Measurements from ENCODE around the gene DSEL. TPM values are rescaled to one million over a fixed set of nuclear protein-coding genes. Genes with fewer than 3 reads are reported as not detected.

DSEL gene
- total and polyA plus RNA-seq, 2 of the 4 experiments (the other 2 are of a cell fraction): 16.8 to 100 TPM

DNA sequence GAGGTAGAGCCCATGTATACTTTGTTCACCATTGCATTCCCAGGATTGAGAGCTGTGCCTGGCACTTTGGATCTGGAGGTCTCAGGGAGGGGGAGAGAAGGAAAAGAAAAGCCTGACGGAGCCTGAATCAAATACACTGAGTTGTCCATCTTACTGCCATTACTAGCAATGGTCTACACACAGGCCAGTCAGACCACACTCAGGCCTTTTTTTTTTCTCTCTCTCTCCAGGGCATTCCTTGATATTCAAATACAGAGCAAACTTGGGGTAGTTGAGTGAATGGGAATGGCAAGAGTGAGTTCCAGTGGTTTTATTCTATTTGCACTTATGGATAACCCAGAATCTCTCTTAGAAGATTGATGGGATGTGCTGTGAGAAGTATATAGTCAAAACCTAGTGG lies 11.8 kb downstream of the DSEL start:
- Histone ChIP-seq H3K4me1 (ENCODE audit: control insufficient read depth, insufficient read depth, low read length) (peaks cover 2% of the 10 kb centered on the region), H2BK20ac (ENCODE audit: low read depth, low read length) (no peak overlapping the region), H3K18ac (ENCODE audit: low read depth, low read length) (no peak overlapping the region), H3K79me1 (ENCODE audit: low read depth in 1 of 2, low read length in 2 of 2) (peaks cover 9 to 28% of the 10 kb centered on the region in 2 experiments; a peak in 3 of 4 replicates), H2BK5ac (ENCODE audit: low read depth, low read length, poor library complexity, severe bottlenecking) (no peak overlapping the region), H2AFZ (replicated peaks; ENCODE audit: low read length, poor library complexity) (no peak overlapping the region), H3K4ac (ENCODE audit: low read depth, low read length) (no peak overlapping the region), H4K20me1 (ENCODE audit: insufficient read depth, low read length) (no peaks in the 10 kb centered on the region; the same call in 1 of the 2 replicates), H3K56ac (ENCODE audit: extremely low read depth, insufficient read depth, low read length) (no peak overlapping the region), H2BK120ac (ENCODE audit: low read depth, low read length) (no peak overlapping the region), H3K23ac (ENCODE audit: low read depth, low read length) (no peak overlapping the region), H3K4me3 (ENCODE audit: insufficient read depth, low read depth, low read length) (no peak overlapping the region), H4K5ac (ENCODE audit: low read depth, low read length) (no peak overlapping the region), H3K36me3 (ENCODE audit: control insufficient read depth, insufficient read depth, low read length) (peaks cover 2% of the 10 kb centered on the region; the same call in 1 of the 2 replicates), H3K27ac (ENCODE audit: insufficient read depth, low read length) (no peak overlapping the region), H3K9me3 (ENCODE audit: control insufficient read depth, insufficient read depth, low read length) (no peaks in the 10 kb centered on the region), H2AK5ac (ENCODE audit: low read depth, low read length) (no peak overlapping the region), H4K91ac (ENCODE audit: insufficient read depth, low read depth, low read length) (no peak overlapping the region), H3K27me3 (ENCODE audit: control insufficient read depth, insufficient read depth, low read length) (no peaks in the 10 kb centered on the region), H4K8ac (ENCODE audit: low read depth in 2 of 2, low read length in 2 of 2) (no peak overlapping the region), H2AK9ac (replicated peaks; ENCODE audit: low read depth, low read length, poor library complexity) (no peak overlapping the region), H3K9ac (ENCODE audit: low read depth, low read length) (no peak overlapping the region), H3K14ac (replicated peaks; ENCODE audit: low read depth, low read length) (no peak overlapping the region), H2BK15ac (ENCODE audit: low read depth, low read length) (no peak overlapping the region), H3K9me1 (ENCODE audit: insufficient read depth, low read length) (peaks cover 6% of the 10 kb centered on the region; the same call in 1 of the 2 replicates), H3K4me2 (ENCODE audit: low read depth, low read length) (no peak overlapping the region)
- dilution Hi-C loops (cut with HindIII; ENCODE audit: low sequenced_read_pairs, unreplicated experiment) (no loop called here), in situ Hi-C loops (cut with MboI; ENCODE audit: low sequenced_read_pairs) (no loop called here), intact Hi-C loops (cut with micrococcal nuclease) (loop anchor here (5.0 kb wide), 1 partner anchor 272 kb away; no protein-coding TSS in a partner anchor)
- TF ChIP-seq MAZ (IDR thresholded peaks at IDR 0.05; ENCODE audit: borderline replicate concordance, low read depth, low read length): no peak
- TF ChIP-seq POLR2A (IDR thresholded peaks at IDR 0.05; ENCODE audit: low read depth, low read length): no peak
- no peak for TF ChIP-seq BHLHE40 (IDR thresholded peaks at IDR 0.05; ENCODE audit: low read depth, low read length)
- no peak for TF ChIP-seq MAFK (IDR thresholded peaks at IDR 0.05; ENCODE audit: low read depth, low read length)
- WGBS, 2 experiments (ENCODE audit: extremely low coverage in 2 of 2, insufficient read length in 1 of 2): no CpG with 5 or more reads among the region's 1 CpG
- ChIA-PET CTCF (no interaction called here), POLR2A (ENCODE audit: unreplicated experiment) (no interaction called here)
- BruUV-seq (replicated peaks): no TSS peak
- DNase-seq (no peak), ATAC-seq (ENCODE audit: low read depth) (no peak)

Measured in IMR-90 (cell line).